ENCODE measurements around the gene FAM25G. TPM values are rescaled to one million over a fixed set of nuclear protein-coding genes. Genes with fewer than 3 reads are reported as not detected.

Gene FAM25G
- total and polyA plus RNA-seq, 2 donors (not counting 3 experiments of a cell fraction or from before 2014, with no cell fraction given), result not detected

- no peaks in the 10 kb centered on the region for H3K79me2 ChIP-seq (ENCODE audit: control insufficient read depth, insufficient read depth, low read length)
- H3K27me3 ChIP-seq (ENCODE audit: control insufficient read depth in 2 of 2, insufficient read depth in 2 of 2, low read length in 2 of 2), result no peaks in the 10 kb centered on the region
- ChIA-PET POLR2A (no interaction called here), CTCF (interaction anchor here (0.9 kb wide), 1 partner anchor 69 kb away, joined by 3 read pairs; the partner anchor contains the start of gene ZNF488)
- no peaks in the 10 kb centered on the region for H4K20me1 ChIP-seq (replicated peaks; ENCODE audit: control insufficient read depth, extremely low read depth, insufficient read depth, low read length)
- no peaks in the 10 kb centered on the region for H3K4me1 ChIP-seq (ENCODE audit: control insufficient read depth, extremely low read depth, insufficient read depth, low read length)
- H3K4me2 ChIP-seq (ENCODE audit: insufficient read depth, low read length), result no peak overlapping the region
- no peaks in the 10 kb centered on the region for H3K9me3 ChIP-seq (replicated peaks; ENCODE audit: control insufficient read depth, insufficient read depth, low read length)
- TF ChIP-seq, protein P1, sequence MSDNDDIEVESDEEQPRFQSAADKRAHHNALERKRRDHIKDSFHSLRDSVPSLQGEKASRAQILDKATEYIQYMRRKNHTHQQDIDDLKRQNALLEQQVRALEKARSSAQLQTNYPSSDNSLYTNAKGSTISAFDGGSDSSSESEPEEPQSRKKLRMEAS (IDR thresholded peaks at IDR 0.05; ENCODE audit: insufficient read depth, insufficient read length), result no peak
- TF ChIP-seq GATA2 (IDR thresholded peaks at IDR 0.05; ENCODE audit: insufficient read depth, insufficient read length, low read depth, low read length), result no peak
- TF ChIP-seq FOS (IDR thresholded peaks at IDR 0.05; ENCODE audit: borderline replicate concordance, insufficient read depth, low read length), result no peak
- no peak for TF ChIP-seq EZH2 (IDR thresholded peaks at IDR 0.05; ENCODE audit: borderline replicate concordance, low read depth, low read length, severe bottlenecking)
- no peak for TF ChIP-seq POLR2A (IDR thresholded peaks at IDR 0.05; ENCODE audit: low read depth, low read length)
- TF ChIP-seq JUN (IDR thresholded peaks at IDR 0.05; ENCODE audit: borderline replicate concordance, insufficient read depth, insufficient read length, low read depth), result no peak
- no peak for TF ChIP-seq POLR2AphosphoS5 (IDR thresholded peaks at IDR 0.05; ENCODE audit: insufficient read depth, low read depth, low read length)
- TF ChIP-seq MYC (IDR thresholded peaks at IDR 0.05; ENCODE audit: low read depth, low read length), result no peak
- TF ChIP-seq, protein P2, sequence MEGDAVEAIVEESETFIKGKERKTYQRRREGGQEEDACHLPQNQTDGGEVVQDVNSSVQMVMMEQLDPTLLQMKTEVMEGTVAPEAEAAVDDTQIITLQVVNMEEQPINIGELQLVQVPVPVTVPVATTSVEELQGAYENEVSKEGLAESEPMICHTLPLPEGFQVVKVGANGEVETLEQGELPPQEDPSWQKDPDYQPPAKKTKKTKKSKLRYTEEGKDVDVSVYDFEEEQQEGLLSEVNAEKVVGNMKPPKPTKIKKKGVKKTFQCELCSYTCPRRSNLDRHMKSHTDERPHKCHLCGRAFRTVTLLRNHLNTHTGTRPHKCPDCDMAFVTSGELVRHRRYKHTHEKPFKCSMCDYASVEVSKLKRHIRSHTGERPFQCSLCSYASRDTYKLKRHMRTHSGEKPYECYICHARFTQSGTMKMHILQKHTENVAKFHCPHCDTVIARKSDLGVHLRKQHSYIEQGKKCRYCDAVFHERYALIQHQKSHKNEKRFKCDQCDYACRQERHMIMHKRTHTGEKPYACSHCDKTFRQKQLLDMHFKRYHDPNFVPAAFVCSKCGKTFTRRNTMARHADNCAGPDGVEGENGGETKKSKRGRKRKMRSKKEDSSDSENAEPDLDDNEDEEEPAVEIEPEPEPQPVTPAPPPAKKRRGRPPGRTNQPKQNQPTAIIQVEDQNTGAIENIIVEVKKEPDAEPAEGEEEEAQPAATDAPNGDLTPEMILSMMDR (IDR thresholded peaks at IDR 0.05; ENCODE audit: extremely low read depth in 1 of 2, insufficient read depth in 1 of 2, low read depth in 1 of 2, low read length in 2 of 2), result no peak
- FAIRE-seq (no peak), DNase-seq (ENCODE audit: low read depth, low spot score) (no peak)
- BruUV-seq (replicated peaks), result no TSS peak
- H2AFZ ChIP-seq (ENCODE audit: low read depth, low read length), result no peak overlapping the region
- no peak overlapping the region for H3K9ac ChIP-seq (replicated peaks; ENCODE audit: extremely low read depth, insufficient read depth, low read length)
- no peaks in the 10 kb centered on the region for H3K9me1 ChIP-seq (replicated peaks; ENCODE audit: control insufficient read depth, extremely low read depth, insufficient read depth, low read length)
- intact Hi-C loops (cut with micrococcal nuclease) (no loop called here), dilution Hi-C loops (cut with MboI; ENCODE audit: extremely low pct_ligation_motif_present, low sequenced_read_pairs) (no loop called here)
- no peaks in the 10 kb centered on the region for H3K36me3 ChIP-seq (ENCODE audit: control insufficient read depth in 2 of 2, extremely low read depth in 1 of 2, insufficient read depth in 2 of 2, low read length in 2 of 2)
- H3K4me3 ChIP-seq (replicated peaks in 1 of 3; ENCODE audit: insufficient read depth in 1 of 3, low read depth in 1 of 3, low read length in 3 of 3), result no peak overlapping the region
- H3K27ac ChIP-seq (ENCODE audit: insufficient read depth, low read depth, low read length), result no peak overlapping the region
Observed at GRCh38 chr10:47453141-47454007, 38.1 kb downstream of the FAM25G start.
